GM23338 (cell line): ENCODE results near the gene CLNK. TPM values are rescaled to one million over a fixed set of nuclear protein-coding genes. Genes with fewer than 3 reads are reported as not detected.

Experiments used
- CREB1 ChIP-seq: fragments of 250-450 bp; sonication (Bioruptor Pico); IDR thresholded peaks from 2 replicates; pipeline ENCODE4 v1.5.0; 2020; ENCODE audit warnings: low read depth, mild to moderate bottlenecking, moderate library complexity
- CTCF ChIP-seq, 2 experiments: fragments of 200-600 bp in 1 of 2; sonication (generic) in 1 of 2; conservative IDR thresholded peaks; 2 replicates each; pipeline versions ENCODE4 v1.5.1 to v1.6.1; 2016 to 2017; ENCODE audit warnings: antibody characterized with exemption in 2 of 2, low read depth in 2 of 2, mild to moderate bottlenecking in 2 of 2, moderate library complexity in 1 of 2
- ETS1 ChIP-seq: IDR thresholded peaks from 2 replicates; pipeline ENCODE4 v1.6.1; 2016; ENCODE audit warnings: antibody characterized with exemption
- JUNB ChIP-seq: IDR thresholded peaks from one replicate; pipeline ENCODE4 v1.6.1; 2016; ENCODE audit warnings: antibody characterized with exemption; ENCODE audit not compliant: unreplicated experiment
- POLR2AphosphoS5 ChIP-seq: IDR thresholded peaks from 2 replicates; pipeline ENCODE4 v1.6.1; 2016; ENCODE audit warnings: antibody characterized with exemption, low read depth
- REST ChIP-seq: IDR thresholded peaks from one replicate; pipeline ENCODE4 v1.6.1; 2018; ENCODE audit warnings: antibody characterized with exemption; ENCODE audit not compliant: unreplicated experiment
- STAT1 ChIP-seq: IDR thresholded peaks from one replicate; pipeline ENCODE4 v1.6.1; 2016; ENCODE audit warnings: antibody characterized with exemption; ENCODE audit not compliant: unreplicated experiment
- ZNF462 ChIP-seq: fragments of 250-450 bp; sonication (Bioruptor Pico); IDR thresholded peaks from 2 replicates; pipeline ENCODE4 v1.5.0; 2020; ENCODE audit warnings: mild to moderate bottlenecking, moderate library complexity
- polyA plus RNA-seq: library from polyadenylated mRNA; unstranded; fragments of >200 nt; fragmentation: Nextera tagmentation; extraction: Ambion mirVana; gene quantifications from 2 replicates; pipeline ENCODE4 v1.2.1, GENCODE V29; 2016
- total RNA-seq: library from RNA; depleted of rRNA; stranded (reverse); fragments of >200 nt; shearing (Covaris generic); gene quantifications from 2 replicates; pipeline ENCODE4 v1.2.3, GENCODE V29; 2014

Gene CLNK
- total and polyA plus RNA-seq, 2 experiments from 2014 or later: not detected

GRCh38 chr4:10623862-10624261 lies 60.7 kb downstream of the CLNK start (continued):
- no peak for TF ChIP-seq ZNF462 (CRISPR knock-in tag)
- no peak for TF ChIP-seq JUNB
- TF ChIP-seq POLR2AphosphoS5: no peak
- no peak for TF ChIP-seq CREB1
- TF ChIP-seq ETS1: no peak
- no peak for TF ChIP-seq CTCF (conservative IDR thresholded peaks at IDR 0.05; ENCODE audit: low read depth in 2 of 2)
- no peak for TF ChIP-seq STAT1
- no peak for TF ChIP-seq REST
